ENCODE measurements around the gene PLSCR5.
A peak's percentile ranks its signal among the peaks of the same experiment; 100 is the strongest.

Gene PLSCR5

DNA sequence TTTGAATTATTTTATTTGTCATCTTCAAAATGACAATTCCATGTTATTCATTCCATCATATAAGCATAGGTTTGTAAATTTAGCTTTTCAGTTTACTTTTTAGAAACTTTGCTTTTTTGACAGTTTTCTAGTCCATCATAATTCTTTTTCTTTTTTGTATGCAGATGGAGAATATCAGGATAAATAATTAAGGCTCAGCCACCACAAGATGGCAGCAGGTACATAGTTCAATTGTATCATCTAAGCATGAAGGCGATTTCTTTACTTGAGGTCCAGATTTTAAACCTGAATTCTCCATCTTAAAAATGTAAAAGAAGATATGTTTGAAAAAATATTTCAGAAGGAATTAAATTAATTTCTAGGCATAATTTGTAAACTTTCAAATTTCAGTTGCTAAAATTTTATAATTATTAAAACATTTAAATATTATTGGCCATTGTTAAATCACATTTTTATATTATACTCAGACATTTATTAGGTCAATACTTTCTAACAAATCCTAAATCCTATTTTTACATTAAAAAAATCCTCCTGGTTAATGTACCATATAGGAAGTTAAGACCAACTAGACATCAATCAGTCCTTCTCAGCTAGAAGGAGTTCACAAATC lies 15.1 kb downstream of the PLSCR5 start:
- intact Hi-C loops (cut with DNase I): loop anchor here (2.0 kb wide), 1 partner anchor 51 kb away; no protein-coding TSS in a partner anchor
- DNase-seq: peak in 2 of 10 donors; percentile 17 to 21

- intact Hi-C loops (cut with DNase I): no loop called here
- DNase-seq: no peak
These were observed 20.0 kb downstream of the PLSCR5 start for GRCh38 chr3:146585156-146585555.

DNA sequence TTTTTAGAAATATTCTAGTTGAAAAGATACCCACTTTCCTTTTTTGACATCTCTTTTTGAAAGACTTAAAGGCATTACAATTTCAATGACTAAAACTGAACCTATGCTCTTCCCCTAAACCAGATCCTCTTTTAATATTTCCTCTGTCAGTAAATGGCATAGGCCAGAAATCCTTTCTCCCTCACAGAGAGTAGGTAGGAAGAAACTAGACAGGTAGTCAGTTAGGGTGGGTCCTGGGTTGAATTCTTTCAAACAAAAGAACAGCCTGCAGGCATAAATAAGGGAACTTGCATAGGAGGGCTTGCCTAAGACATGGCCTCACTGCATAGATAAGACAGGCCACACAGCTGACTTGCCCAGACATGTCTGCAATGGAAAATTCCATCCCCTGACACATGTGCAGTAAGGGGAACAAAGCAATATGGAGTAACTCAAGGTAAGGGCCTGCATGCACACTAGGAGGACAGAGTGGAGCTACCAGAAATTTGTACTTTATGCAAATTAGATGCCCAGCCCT lies 23.1 kb downstream of the PLSCR5 start:
- intact Hi-C loops (cut with DNase I): no loop called here
- no peak for DNase-seq

- DNase-seq: no peak
- intact Hi-C loops (cut with DNase I): no loop called here
These were observed 24.0 kb downstream of the PLSCR5 start for GRCh38 chr3:146581080-146581601.

DNA sequence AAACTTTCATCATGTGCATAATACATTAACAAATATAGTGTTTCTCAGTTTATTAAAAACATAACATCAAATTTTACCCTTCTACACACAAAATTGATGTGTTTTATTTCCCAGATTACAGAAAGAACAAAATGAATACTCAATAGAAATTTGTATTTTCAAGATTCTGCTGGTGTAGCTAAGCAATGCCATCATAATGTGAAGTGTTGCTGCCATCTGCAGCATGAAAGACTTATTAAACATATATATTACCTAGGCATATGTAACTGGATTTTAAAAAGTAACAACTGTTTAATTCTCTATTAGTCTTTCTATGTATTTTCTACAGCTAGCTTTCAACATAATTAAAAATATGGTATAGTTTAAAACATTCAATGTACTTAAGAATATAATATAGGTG lies 27.5 kb downstream of the PLSCR5 start:
- intact Hi-C loops (cut with DNase I): loop anchor here (1.0 to 10.0 kb wide), 3 partner anchors 243 to 513 kb away; no protein-coding TSS in a partner anchor
- no peak for DNase-seq

GRCh38 chr3:146575636-146576035 lies 29.5 kb downstream of the PLSCR5 start:
- intact Hi-C loops (cut with DNase I): loop anchor here (10.0 kb wide), 2 partner anchors 241 to 511 kb away; no protein-coding TSS in a partner anchor
- no peak for DNase-seq

- intact Hi-C loops (cut with DNase I): loop anchor here (10.0 kb wide), 2 partner anchors 239 to 509 kb away; no protein-coding TSS in a partner anchor
- no peak for DNase-seq
These were observed 31.0 kb downstream of the PLSCR5 start for GRCh38 chr3:146574173-146574572.

DNA sequence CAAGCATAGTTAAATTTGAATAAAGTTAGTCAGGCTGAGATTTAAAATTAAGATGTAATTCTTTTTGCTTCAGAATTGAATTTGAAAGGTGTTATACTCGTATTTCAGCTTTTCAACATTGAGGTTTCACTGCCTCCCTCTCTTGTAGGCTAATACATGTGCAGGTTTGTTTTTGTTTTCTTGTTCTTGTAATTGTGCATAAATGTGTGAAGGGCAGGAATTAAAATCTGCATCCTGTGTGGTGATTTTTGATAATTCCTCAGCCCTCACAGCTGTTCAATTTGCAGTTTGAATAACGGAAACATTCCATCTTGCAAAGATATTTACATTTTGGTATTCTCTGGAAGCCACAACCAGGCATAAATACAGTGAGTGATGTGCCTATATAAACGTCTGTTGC lies 35.8 kb downstream of the PLSCR5 start:
- intact Hi-C loops (cut with DNase I): no loop called here
- no peak for DNase-seq

GRCh38 chr3:146566138-146566537 lies 39.0 kb downstream of the PLSCR5 start:
- no peak for DNase-seq
- intact Hi-C loops (cut with DNase I): no loop called here

- intact Hi-C loops (cut with DNase I): no loop called here
These were observed 43.3 kb downstream of the PLSCR5 start for GRCh38 chr3:146561879-146562278.

DNA sequence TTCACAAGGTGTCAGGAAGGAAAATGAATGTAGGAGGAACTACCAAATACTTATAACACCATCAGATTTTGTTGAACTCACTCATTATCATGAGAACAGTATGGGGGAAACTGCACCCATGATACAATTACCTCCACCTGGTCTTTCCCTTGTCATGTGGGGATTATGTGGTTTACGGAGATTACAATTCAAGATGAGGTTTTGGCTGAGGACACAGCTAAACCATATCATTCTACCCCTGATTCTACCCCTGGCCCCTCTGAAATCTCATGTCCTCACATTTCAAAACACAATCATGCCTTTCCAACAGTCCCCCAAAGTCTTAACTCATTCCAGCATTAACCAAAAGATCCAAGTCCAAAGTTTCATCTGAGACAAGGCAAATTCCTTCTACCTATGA lies 43.7 kb downstream of the PLSCR5 start:
- intact Hi-C loops (cut with DNase I): no loop called here
- DNase-seq: no peak

More at GRCh38 chr3:146561879-146562278, 43.3 kb downstream of the PLSCR5 start:
- no peak for DNase-seq

- intact Hi-C loops (cut with DNase I): no loop called here
These were observed 44.5 kb downstream of the PLSCR5 start for GRCh38 chr3:146560678-146561077.

GRCh38 chr3:146559388-146559787 lies 45.8 kb downstream of the PLSCR5 start:
- intact Hi-C loops (cut with DNase I): no loop called here

More at GRCh38 chr3:146560678-146561077, 44.5 kb downstream of the PLSCR5 start:
- no peak for DNase-seq

GRCh38 chr3:146558781-146559180 lies 46.4 kb downstream of the PLSCR5 start:
- no peak for DNase-seq
- intact Hi-C loops (cut with DNase I): no loop called here

More at GRCh38 chr3:146559388-146559787, 45.8 kb downstream of the PLSCR5 start:
- DNase-seq: no peak

DNA sequence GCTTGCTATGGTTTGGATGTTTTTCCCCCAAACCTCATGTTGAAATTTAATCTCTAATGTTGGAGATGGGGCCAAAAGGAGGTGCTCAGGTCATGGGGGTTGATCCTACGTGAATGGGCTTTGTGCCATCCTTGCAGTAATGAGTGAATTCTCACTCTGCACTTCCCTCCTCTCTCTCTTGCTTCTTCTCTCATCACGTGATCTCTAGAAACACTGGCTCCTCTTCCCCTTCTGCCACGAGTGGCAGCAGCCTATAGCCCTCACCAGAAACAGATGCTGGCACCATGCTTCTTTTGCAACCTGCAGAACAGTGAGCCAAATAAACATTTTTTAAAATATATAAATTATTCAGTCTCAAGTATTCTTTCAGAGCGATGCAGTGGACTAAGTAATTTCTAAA lies 47.4 kb downstream of the PLSCR5 start:
- intact Hi-C loops (cut with DNase I): no loop called here
- no peak for DNase-seq

GRCh38 chr3:146555311-146555710 lies 49.8 kb downstream of the PLSCR5 start:
- no peak for DNase-seq
- intact Hi-C loops (cut with DNase I): no loop called here

DNA sequence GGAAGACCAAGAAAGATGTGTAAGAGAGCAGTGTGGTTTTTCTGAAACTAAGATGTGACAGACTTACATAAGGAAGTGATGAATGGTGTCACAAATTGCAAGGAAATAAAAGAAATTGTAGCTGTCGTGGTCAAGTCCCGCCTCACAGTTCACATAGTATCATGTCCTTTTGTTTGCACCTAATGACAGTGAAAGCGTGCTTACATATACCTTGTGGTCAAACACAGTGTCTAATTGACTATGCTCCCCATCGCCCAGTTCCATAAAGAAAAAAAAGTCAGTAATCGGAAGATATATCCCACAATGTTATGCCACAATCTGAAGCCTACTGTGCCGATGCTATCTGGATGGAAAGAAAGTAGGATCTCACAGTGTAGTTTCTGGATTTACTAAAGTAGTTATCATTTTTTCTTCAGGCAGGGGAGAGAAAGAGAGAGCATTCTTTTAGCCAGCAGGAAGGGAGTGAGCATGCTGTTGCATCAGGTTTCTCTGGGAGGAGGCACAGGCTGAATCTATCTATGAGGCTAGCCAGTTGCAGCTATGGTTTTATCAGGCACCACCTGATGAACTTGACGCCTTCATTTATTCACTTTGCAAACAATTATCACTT lies 50.9 kb downstream of the PLSCR5 start:
- intact Hi-C loops (cut with DNase I): no loop called here

GRCh38 chr3:146550743-146551510 lies 54.2 kb downstream of the PLSCR5 start:
- intact Hi-C loops (cut with DNase I): no loop called here
- DNase-seq: no peak

More for the DNA sequence above, 50.9 kb downstream of the PLSCR5 start:
- DNase-seq: no peak

DNA sequence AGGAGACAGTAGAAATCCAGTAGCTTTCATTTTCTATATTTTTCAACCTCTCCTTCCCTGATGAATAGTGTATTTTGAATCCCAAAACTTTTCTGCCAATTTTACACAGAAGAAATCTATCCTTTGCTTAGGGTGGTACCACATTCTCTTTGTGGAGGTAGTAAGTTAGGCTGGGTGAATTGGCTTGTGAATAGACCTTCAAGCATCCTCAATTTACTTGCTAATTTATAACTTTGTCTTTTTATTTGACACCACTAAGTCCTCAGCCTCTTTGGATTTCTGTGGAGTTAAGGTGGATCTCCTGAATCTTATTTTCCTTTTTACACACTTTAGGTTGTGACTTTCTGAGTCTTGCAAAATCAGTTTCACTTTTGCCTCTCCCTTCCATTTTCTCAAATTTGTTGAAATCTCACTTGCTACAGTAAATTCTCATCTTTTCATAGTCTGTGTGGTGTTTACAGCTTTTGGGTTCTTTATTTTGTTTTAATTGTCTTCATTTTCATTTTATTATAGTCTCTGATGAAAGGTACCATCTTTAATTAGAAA lies 55.0 kb downstream of the PLSCR5 start:
- no peak for DNase-seq
- intact Hi-C loops (cut with DNase I): no loop called here

DNA sequence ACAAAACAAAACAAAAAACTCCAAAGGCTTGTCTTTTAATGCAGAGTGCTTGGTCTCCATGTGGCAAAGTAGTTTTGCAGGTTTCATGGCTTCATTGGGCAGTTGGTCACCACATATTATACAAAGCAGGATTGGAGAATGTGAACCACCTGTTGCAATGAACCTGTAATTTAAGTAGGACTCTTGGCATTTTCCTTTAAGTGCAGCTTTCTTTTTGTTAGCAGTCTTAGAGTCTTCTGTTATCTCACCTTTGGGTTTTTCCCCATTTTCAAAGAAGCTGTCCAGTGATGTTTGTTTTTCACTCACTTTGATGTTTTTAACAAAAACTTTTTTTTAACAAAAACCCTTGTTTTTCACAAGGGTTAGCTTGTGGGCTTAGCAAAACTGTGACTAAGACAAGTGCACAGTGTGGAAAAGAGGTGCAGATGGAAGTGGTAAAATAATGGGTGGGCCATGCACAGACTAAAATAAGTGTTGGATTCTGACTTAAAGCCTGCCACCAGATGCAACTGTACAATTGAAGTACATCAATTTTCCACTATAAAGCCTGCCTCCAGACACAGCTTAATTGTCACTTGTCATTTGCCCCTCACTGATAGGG lies 57.8 kb downstream of the PLSCR5 start:
- DNase-seq: no peak
- intact Hi-C loops (cut with DNase I): no loop called here
